ENCODE measurements around the gene RASA2.

The RASA2 gene

DNA sequence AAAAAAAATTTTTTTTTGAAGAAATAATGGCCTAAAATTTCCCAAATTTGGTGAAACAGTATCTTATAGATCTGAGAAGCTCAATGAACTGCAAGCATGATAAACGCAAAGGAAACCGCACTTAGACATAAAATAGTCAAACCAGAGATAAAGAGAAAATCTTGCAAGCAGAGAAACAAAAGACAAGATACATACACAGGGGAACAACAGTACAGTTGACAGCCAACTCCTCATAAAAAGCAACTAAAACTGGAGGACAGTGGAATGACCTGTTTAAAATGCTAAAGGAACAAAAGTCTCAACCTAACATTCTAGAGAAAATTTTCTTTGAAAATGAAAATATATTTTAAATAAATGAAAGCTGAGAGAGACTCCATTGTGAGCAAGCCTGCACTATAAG, 107.5 kb downstream of the RASA2 start:
- H3K27ac ChIP-seq = no peak overlapping the region
- TF ChIP-seq CTCF (IDR thresholded peaks at IDR 0.05) = no peak
- TF ChIP-seq ZFX (IDR thresholded peaks at IDR 0.05; ENCODE audit: borderline replicate concordance) = no peak

GRCh38 chr3:141597931-141598330, 111.1 kb downstream of the RASA2 start:
- TF ChIP-seq CTCF (IDR thresholded peaks at IDR 0.05) (no peak), ZFX (IDR thresholded peaks at IDR 0.05; ENCODE audit: borderline replicate concordance) (no peak)

GRCh38 chr3:141600331-141600730, 113.5 kb downstream of the RASA2 start:
- H3K27ac ChIP-seq = no peak overlapping the region
- no peak for TF ChIP-seq ZFX (IDR thresholded peaks at IDR 0.05; ENCODE audit: borderline replicate concordance)
- no peak for TF ChIP-seq CTCF (IDR thresholded peaks at IDR 0.05)

More at GRCh38 chr3:141597931-141598330, 111.1 kb downstream of the RASA2 start:
- H3K27ac ChIP-seq = no peak overlapping the region

- no peak for TF ChIP-seq CTCF (IDR thresholded peaks at IDR 0.05)
- TF ChIP-seq ZFX (IDR thresholded peaks at IDR 0.05; ENCODE audit: borderline replicate concordance) = no peak
- H3K27ac ChIP-seq = no peak overlapping the region
Observed at GRCh38 chr3:141602706-141603105, 115.9 kb downstream of the RASA2 start.

GRCh38 chr3:141603473-141604035, 116.7 kb downstream of the RASA2 start:
- TF ChIP-seq ZFX (IDR thresholded peaks at IDR 0.05; ENCODE audit: borderline replicate concordance) = no peak
- TF ChIP-seq CTCF (IDR thresholded peaks at IDR 0.05) = no peak
- H3K27ac ChIP-seq = no peak overlapping the region

DNA sequence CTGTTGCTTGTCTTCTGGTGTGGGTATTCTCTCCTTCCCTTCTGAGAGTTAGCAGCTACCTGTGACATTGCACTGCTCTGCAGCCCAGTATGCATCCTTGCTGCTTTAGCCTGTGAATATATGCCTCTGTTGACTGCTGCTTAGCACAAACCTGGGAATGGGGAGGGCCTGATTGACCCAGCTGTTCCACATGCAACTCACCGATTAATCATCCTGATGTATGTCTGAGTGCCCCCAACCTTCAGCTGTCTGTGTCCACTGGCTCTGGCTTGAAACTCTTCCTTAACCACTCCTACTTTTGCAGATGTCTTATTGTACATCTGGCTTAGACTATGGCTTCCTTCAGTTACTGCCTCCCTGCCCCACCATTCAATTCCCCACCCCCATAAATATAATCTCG, 119.1 kb downstream of the RASA2 start:
- TF ChIP-seq ZFX (IDR thresholded peaks at IDR 0.05; ENCODE audit: borderline replicate concordance) (no peak), CTCF (IDR thresholded peaks at IDR 0.05) (no peak)
- H3K27ac ChIP-seq = no peak overlapping the region

DNA sequence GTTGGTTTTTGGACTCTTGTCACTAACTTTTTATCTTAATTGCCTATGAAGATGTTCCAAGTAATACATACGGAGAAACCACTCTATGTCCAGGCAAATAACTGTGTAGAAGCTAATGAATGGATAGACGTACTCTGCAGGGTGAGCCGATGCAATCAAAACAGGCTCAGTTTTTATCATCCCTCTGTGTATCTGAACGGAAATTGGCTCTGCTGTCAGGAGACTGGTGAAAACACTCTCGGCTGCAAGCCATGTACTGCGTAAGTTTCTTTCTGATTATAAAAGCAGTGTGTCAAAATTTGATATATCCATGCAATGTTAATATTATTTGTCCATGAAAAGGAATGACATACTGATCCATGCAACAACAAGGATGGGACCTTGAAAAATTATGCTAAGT, 121.6 kb downstream of the RASA2 start:
- no peak overlapping the region for H3K27ac ChIP-seq
- TF ChIP-seq ZFX (IDR thresholded peaks at IDR 0.05; ENCODE audit: borderline replicate concordance) = no peak
- TF ChIP-seq CTCF (IDR thresholded peaks at IDR 0.05) = no peak

Measured in 22Rv1 (cell line).